Neutrophil (primary cell): ENCODE measurements around the gene ETFA.
A peak's percentile ranks its signal among the peaks of the same experiment; 100 is the strongest.

Source experiments
- H3K27ac ChIP-seq: fragments of 200-600 bp; sonication (generic); 2 replicates; pipeline ENCODE4 v1.5.1; 2016; ENCODE audit warnings: mild to moderate bottlenecking, moderate library complexity
- H3K27me3 ChIP-seq: fragments of 200-600 bp; sonication (generic); 2 replicates; pipeline ENCODE4 v1.6.0; 2016; ENCODE audit warnings: mild to moderate bottlenecking
- H3K36me3 ChIP-seq: fragments of 200-600 bp; sonication (generic); 2 replicates; pipeline ENCODE4 v1.5.1; 2017
- H3K4me1 ChIP-seq, 2 experiments: fragments of 200-600 bp in 1 of 2; sonication (generic) in 1 of 2; 1 replicate in 1 of 2; 2 replicates in 1 of 2; pipeline versions ENCODE4 v1.5.1 to v1.6.1; 2013 to 2016; ENCODE audit warnings: low read depth in 1 of 2, low read length in 1 of 2, mild to moderate bottlenecking in 1 of 2, moderate library complexity in 1 of 2; ENCODE audit not compliant: control insufficient read depth in 1 of 2, insufficient read depth in 1 of 2
- H3K4me3 ChIP-seq, 2 experiments: fragments of 200-600 bp in 1 of 2; sonication (generic) in 1 of 2; 1 replicate in 1 of 2; 2 replicates in 1 of 2; pipeline ENCODE4 v1.5.1; 2013 to 2016; ENCODE audit warnings: low read depth in 1 of 2, low read length in 1 of 2, mild to moderate bottlenecking in 1 of 2, moderate library complexity in 1 of 2
- H3K9me3 ChIP-seq: fragments of 200-600 bp; sonication (generic); 2 replicates; pipeline ENCODE4 v1.5.1; 2016
- TF ChIP-seq, protein P1 (sequence below): fragments of 200-600 bp; sonication (generic); IDR thresholded peaks from 2 replicates; pipeline ENCODE4 v1.5.1; 2016; ENCODE audit warnings: antibody characterized with exemption

ETFA gene

DNA sequence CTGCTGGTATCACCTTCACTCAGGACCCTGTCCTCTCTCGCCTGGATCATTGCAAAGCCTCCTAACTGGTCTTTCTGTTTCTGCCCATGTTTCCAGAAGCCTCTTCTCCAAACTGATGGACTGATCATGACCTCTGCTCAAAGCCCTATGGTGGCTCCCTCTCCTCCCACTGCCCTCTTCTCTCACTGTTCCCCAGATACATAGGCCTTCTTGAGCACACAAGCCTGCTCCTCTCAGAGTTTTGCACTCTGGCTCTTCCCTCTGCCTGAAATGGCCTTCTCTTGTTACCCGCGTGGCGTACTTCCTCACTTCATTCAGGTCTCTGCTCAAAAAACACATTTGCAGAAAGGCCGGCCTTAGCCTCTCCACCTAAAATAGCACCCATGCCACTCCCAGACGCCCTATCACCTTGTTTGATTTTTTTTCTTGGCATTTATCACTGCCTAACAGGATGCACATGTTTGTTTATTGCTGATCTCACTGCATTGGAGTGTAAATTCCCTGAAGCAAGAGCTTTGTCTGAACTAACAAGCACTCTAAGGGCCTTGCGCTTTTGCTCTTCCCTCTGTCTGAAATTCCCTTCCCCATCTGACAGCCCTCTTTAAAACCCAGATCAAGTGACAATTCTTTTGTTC lies 1.4 kb upstream of the ETFA start:
- Histone ChIP-seq H3K9me3 (no peaks in the 10 kb centered on the region), H3K4me1 (peaks cover 9 to 10% of the 10 kb centered on the region in 2 experiments), H3K4me3 (no peak overlapping the region), H3K27ac (no peak overlapping the region), H3K27me3 (peaks cover 11% of the 10 kb centered on the region), H3K36me3 (no peaks in the 10 kb centered on the region)
- TF ChIP-seq, protein P1, sequence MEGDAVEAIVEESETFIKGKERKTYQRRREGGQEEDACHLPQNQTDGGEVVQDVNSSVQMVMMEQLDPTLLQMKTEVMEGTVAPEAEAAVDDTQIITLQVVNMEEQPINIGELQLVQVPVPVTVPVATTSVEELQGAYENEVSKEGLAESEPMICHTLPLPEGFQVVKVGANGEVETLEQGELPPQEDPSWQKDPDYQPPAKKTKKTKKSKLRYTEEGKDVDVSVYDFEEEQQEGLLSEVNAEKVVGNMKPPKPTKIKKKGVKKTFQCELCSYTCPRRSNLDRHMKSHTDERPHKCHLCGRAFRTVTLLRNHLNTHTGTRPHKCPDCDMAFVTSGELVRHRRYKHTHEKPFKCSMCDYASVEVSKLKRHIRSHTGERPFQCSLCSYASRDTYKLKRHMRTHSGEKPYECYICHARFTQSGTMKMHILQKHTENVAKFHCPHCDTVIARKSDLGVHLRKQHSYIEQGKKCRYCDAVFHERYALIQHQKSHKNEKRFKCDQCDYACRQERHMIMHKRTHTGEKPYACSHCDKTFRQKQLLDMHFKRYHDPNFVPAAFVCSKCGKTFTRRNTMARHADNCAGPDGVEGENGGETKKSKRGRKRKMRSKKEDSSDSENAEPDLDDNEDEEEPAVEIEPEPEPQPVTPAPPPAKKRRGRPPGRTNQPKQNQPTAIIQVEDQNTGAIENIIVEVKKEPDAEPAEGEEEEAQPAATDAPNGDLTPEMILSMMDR = no peak

DNA sequence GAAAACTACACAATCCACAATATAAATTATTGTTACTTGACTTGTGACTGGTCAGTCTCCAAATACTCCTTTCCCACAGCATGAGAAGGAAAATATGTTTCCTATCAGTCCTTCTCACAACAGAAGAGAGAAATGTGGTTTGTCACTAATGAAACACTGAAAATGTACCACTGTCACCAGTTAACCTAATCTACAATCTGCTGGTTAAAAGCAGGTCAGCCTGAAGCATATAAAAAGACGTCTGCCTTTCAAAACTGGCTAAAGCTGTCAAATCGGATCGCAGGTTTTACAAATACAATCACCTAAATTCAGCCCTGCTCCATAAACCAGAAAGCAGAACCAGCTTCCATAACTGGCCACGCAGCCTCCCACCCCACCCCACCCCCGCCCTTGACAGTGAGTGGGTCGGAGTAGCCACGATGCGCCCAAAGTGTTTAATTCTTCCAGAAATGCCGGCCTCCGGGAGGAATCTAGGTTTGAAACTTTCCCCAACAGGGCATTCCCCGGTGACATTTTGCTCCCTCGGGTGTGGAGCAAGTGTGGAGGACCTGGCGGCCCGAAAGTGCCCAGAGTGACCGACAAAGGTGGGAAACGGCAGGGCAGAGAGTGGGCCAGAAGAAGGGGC lies 682 bp downstream of the ETFA start:
- Histone ChIP-seq H3K27me3 (peaks cover 11% of the 10 kb centered on the region), H3K9me3 (no peaks in the 10 kb centered on the region), H3K27ac (peak overlapping the region; percentile 68), H3K4me1 (peaks cover 9 to 11% of the 10 kb centered on the region in 2 experiments), H3K4me3 (peak overlapping the region; percentile 80 to 81), H3K36me3 (no peaks in the 10 kb centered on the region)
- TF ChIP-seq, protein P1 = no peak

GRCh38 chr15:76309601-76310330 lies 1.5 kb downstream of the ETFA start:
- peaks cover 9 to 14% of the 10 kb centered on the region in 2 experiments for H3K4me1 ChIP-seq
- H3K9me3 ChIP-seq = no peaks in the 10 kb centered on the region
- peaks cover 4% of the 10 kb centered on the region for H3K27me3 ChIP-seq
- H3K36me3 ChIP-seq = no peaks in the 10 kb centered on the region
- H3K4me3 ChIP-seq = peak overlapping the region in 1 of 2 experiments; percentile 81
- TF ChIP-seq, protein P1 = no peak
- H3K27ac ChIP-seq = no peak overlapping the region

DNA sequence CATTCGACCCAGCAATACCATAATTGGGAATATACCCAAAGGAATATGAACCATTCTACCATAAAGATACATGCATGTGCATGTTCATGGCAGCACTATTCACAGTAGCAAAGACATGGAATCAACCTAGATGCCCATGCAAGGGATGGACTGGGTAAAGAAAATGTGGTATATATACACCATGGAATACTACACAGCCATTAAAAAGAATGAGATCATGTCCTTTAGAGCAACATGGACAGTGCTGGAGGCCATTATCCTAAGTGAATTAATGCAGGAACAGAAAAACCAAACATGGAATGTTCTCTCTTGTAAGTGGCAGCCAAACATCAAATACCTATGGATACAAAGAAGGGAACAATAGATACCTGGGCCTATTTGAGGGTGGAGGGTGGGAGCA lies 7.4 kb downstream of the ETFA start:
- Histone ChIP-seq H3K27ac (no peak overlapping the region), H3K27me3 (no peaks in the 10 kb centered on the region), H3K9me3 (no peaks in the 10 kb centered on the region), H3K36me3 (no peaks in the 10 kb centered on the region), H3K4me3 (no peak overlapping the region), H3K4me1 (peaks cover 9 to 12% of the 10 kb centered on the region in 2 experiments)
- TF ChIP-seq, protein P1 = no peak

GRCh38 chr15:76299786-76300185 lies 11.5 kb downstream of the ETFA start:
- Histone ChIP-seq H3K4me1 (peaks cover 9 to 14% of the 10 kb centered on the region in 2 experiments), H3K36me3 (no peaks in the 10 kb centered on the region), H3K9me3 (no peaks in the 10 kb centered on the region), H3K27me3 (no peaks in the 10 kb centered on the region), H3K27ac (no peak overlapping the region), H3K4me3 (no peak overlapping the region)
- TF ChIP-seq, protein P1 = no peak
